Thoracic aorta (tissue), 2 donors: ENCODE data around the gene SELENOP. TPM values are rescaled to one million over a fixed set of nuclear protein-coding genes. Genes with fewer than 3 reads are reported as not detected.

Experiments
- ATAC-seq: fragments of 150-250 bp; one replicate; pipeline ENCODE4 v1.8.0; 2017; ENCODE audit warnings: low read depth; ENCODE audit not compliant: insufficient number of reproducible peaks, low FRiP score
- DNase-seq: peaks from one replicate; pipeline ENCODE4 v3.0.0-alpha.2; 2020; ENCODE audit warnings: low spot score
- H3K27ac ChIP-seq, 2 donors: fragments of 200-600 bp; sonication (generic); 1 replicate in 1 of 2; 2 replicates in 1 of 2; pipeline ENCODE4 v1.5.1; 2016; ENCODE audit warnings: mild to moderate bottlenecking in 2 of 2, moderate library complexity in 2 of 2
- H3K27me3 ChIP-seq: fragments of 200-600 bp; sonication (generic); replicated peaks from 2 replicates; pipeline ENCODE4 v1.6.0; 2016; ENCODE audit warnings: mild to moderate bottlenecking; ENCODE audit not compliant: insufficient read depth
- H3K36me3 ChIP-seq: fragments of 200-600 bp; sonication (generic); one replicate; pipeline ENCODE4 v1.5.1; 2016
- H3K4me1 ChIP-seq, 2 donors: fragments of 200-600 bp; sonication (generic); 1 replicate in 1 of 2; 2 replicates in 1 of 2; pipeline versions ENCODE4 v1.5.1 to v1.6.0; 2016; ENCODE audit warnings: low read depth in 2 of 2, mild to moderate bottlenecking in 1 of 2; ENCODE audit not compliant: control insufficient read depth in 1 of 2
- H3K4me3 ChIP-seq: fragments of 200-600 bp; sonication (generic); 2 replicates; pipeline ENCODE4 v1.5.1; 2016; ENCODE audit warnings: mild to moderate bottlenecking
- H3K9me3 ChIP-seq: fragments of 200-600 bp; sonication (generic); 2 replicates; pipeline ENCODE4 v1.5.1; 2016
- CTCF ChIP-seq: fragments of 200-600 bp; sonication (generic); IDR thresholded peaks from one replicate; pipeline ENCODE4 v1.5.1; 2019; ENCODE audit warnings: antibody characterized with exemption
- total RNA-seq, 2 donors: library from RNA; depleted of rRNA; stranded (reverse); fragments of >200 nt; gene quantifications; one replicate each; pipeline versions ENCODE4 v1.1.0 to v1.2.3, GENCODE V29; 2016

Gene SELENOP
- total RNA-seq, 2 donors from 2014 or later, result 302 to 392 TPM

DNA sequence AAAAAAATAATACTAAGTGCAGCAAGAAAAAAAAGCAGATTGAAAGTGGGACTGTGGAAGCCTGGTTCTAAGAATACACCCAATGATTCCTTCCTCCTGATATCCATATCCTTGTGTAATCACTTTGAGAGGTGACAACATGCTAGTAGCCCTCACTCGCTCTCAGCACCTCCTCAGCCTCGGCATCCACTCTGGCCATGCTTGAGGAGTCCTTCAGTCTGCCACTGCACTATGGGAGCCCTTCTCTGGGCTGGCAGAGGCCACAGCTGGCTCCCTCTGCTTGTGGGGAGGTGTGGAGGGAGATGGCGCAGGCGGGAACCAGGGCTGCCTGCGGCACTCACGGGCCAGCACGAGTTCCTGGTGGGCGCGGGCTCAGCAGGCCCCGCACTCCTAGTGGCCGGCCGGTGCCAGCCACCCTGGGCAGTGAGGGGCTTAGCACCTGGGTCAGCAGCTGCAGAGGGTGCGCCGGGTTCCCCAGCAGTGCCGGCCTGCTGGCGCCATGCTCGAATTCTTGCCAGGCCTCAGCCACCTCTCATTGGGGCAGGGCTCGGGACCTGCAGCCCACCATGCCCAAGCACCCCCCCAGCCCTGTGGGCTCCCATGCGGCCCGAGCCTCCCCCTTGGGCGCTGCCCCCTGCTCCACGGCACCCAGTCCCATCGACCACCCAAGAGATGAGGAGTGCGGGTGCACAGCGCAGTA lies 24.5 kb upstream of the SELENOP start:
- no peak for TF ChIP-seq CTCF

DNA sequence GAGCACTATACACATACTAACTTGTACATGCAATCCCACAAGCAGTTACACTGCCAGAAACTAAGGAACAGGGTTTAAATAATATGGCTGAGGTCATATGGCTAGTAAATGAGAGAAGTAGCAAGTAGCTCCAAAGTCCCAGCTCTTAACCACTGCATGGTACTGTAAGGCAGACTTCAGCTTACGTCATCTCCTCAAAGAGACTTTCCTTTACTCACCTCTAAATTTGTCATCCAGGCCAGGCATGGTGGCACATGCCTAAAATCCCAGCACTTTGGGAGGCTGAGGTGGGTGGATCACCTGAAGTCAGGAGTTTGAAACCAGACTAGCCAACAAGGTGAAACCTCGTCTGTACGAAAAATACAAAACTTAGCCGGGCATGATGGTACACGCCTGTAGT lies 20.4 kb upstream of the SELENOP start:
- H3K4me3 ChIP-seq, result no peak overlapping the region
- H3K9me3 ChIP-seq, result no peaks in the 10 kb centered on the region
- TF ChIP-seq CTCF, result no peak
- ATAC-seq, result no peak
- H3K36me3 ChIP-seq, result no peaks in the 10 kb centered on the region
- H3K27me3 ChIP-seq, result no peaks in the 10 kb centered on the region
- H3K27ac ChIP-seq, result no peak overlapping the region
- no peak for DNase-seq
- no peaks in the 10 kb centered on the region for H3K4me1 ChIP-seq

More for the DNA sequence above, 24.5 kb upstream of the SELENOP start:
- H3K4me1 ChIP-seq, result peaks cover 8 to 21% of the 10 kb centered on the region in 2 donors
- no peak for DNase-seq
- no peaks in the 10 kb centered on the region for H3K27me3 ChIP-seq
- no peak overlapping the region for H3K4me3 ChIP-seq
- H3K27ac ChIP-seq, result no peak overlapping the region
- no peaks in the 10 kb centered on the region for H3K9me3 ChIP-seq
- no peak for ATAC-seq
- no peaks in the 10 kb centered on the region for H3K36me3 ChIP-seq

DNA sequence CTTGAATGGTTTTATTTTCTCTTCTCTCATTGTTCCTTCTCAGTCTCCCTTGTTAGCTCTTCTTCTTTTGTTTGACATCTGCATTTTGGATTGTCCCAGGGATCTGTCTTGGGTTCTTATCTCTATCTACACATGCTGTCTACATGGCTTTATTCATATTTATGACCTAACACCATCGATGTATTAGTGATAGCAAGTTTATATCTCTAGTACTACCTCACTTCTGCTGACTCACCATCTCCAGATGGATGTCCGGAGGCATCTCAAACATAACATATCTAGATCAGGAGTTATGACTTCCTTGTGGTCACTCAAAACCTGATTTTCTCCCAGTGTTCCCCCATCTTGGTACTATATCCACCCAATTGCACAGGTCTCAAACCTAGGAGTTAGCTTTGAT lies 19.2 kb upstream of the SELENOP start:
- ATAC-seq (no peak), DNase-seq (no peak)
- Histone ChIP-seq H3K27me3 (no peaks in the 10 kb centered on the region), H3K4me3 (no peak overlapping the region), H3K4me1 (no peaks in the 10 kb centered on the region), H3K36me3 (no peaks in the 10 kb centered on the region), H3K9me3 (no peaks in the 10 kb centered on the region), H3K27ac (no peak overlapping the region)
- TF ChIP-seq CTCF, result no peak

GRCh38 chr5:42828671-42829070 lies 17.0 kb upstream of the SELENOP start:
- Histone ChIP-seq H3K36me3 (no peaks in the 10 kb centered on the region), H3K4me3 (no peak overlapping the region), H3K27ac (no peak overlapping the region), H3K4me1 (no peaks in the 10 kb centered on the region), H3K27me3 (no peaks in the 10 kb centered on the region), H3K9me3 (no peaks in the 10 kb centered on the region)
- ATAC-seq (no peak), DNase-seq (no peak)
- no peak for TF ChIP-seq CTCF

DNA sequence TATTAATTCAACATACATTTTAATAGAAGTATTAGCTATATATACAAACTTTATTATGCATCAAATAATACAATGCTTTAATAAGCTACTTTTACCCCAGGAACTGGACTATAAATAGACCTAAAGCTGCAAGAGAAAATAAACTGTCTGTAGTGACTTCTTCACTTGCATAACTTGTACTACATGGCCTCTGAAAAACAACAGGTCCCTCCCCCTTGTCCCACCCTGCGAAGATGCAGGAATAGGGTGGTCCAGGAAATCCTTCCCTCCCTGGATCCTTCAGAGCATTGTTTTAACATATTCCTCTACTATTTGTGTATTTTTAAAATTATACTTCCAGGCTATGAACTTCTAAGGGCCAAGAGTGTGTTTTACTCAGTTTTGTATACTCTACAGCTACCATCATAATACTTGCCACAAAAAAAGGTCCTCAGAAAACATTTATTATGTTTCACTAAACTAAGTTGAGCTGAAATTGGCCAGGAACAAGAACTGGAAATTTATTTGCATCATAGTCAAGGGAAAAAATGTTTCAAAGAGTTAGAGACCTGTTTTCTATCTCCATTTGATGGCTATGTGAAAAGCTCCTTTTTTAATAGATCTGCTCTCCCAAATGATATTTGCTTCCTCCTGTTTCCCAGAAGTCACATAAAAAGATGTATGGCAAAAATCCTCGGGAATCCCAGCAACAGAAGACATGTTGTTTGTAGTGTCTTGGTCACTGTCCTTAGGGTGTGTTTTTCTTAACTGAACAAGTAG lies 15.2 kb upstream of the SELENOP start:
- DNase-seq, result no peak
- Histone ChIP-seq H3K4me3 (no peak overlapping the region), H3K27ac (no peak overlapping the region), H3K4me1 (no peaks in the 10 kb centered on the region), H3K9me3 (no peaks in the 10 kb centered on the region), H3K36me3 (no peaks in the 10 kb centered on the region), H3K27me3 (no peaks in the 10 kb centered on the region)
- no peak for ATAC-seq
- TF ChIP-seq CTCF, result no peak
